ENCODE data around the gene FRAT1.

GRCh38 chr10:97331153-97331703, 12.2 kb downstream of the FRAT1 start:
- TF ChIP-seq CTCF (IDR thresholded peaks at IDR 0.05): no peak
- TF ChIP-seq REST (IDR thresholded peaks at IDR 0.05): no peak
- no peak for TF ChIP-seq CHD4 (IDR thresholded peaks at IDR 0.05; ENCODE audit: borderline replicate concordance)
- TF ChIP-seq HEYL (CRISPR knock-in tag; IDR thresholded peaks at IDR 0.05): no peak
- TF ChIP-seq POLR2A (IDR thresholded peaks at IDR 0.05; ENCODE audit: low read length): no peak

Data from A549 (cell line).